Thoracic aorta (tissue), 2 donors: ENCODE measurements around the gene ZNF680. TPM values are rescaled to one million over a fixed set of nuclear protein-coding genes. Genes with fewer than 3 reads are reported as not detected.
"Not testable (repeated sequence)": the region's sequence is repeated elsewhere in the genome, so short reads cannot be mapped to it uniquely, and the experiment has no call there.

Experiments used
- ATAC-seq: fragments of 150-250 bp; one replicate; pipeline ENCODE4 v1.8.0; 2017; ENCODE audit warnings: low read depth; ENCODE audit not compliant: insufficient number of reproducible peaks, low FRiP score
- DNase-seq: peaks from one replicate; pipeline ENCODE4 v3.0.0-alpha.2; 2020; ENCODE audit warnings: low spot score
- H3K27ac ChIP-seq, 2 donors: fragments of 200-600 bp; sonication (generic); 1 replicate in 1 of 2; 2 replicates in 1 of 2; pipeline ENCODE4 v1.5.1; 2016; ENCODE audit warnings: mild to moderate bottlenecking in 2 of 2, moderate library complexity in 2 of 2
- H3K27me3 ChIP-seq: fragments of 200-600 bp; sonication (generic); replicated peaks from 2 replicates; pipeline ENCODE4 v1.6.0; 2016; ENCODE audit warnings: mild to moderate bottlenecking; ENCODE audit not compliant: insufficient read depth
- H3K36me3 ChIP-seq: fragments of 200-600 bp; sonication (generic); one replicate; pipeline ENCODE4 v1.5.1; 2016
- H3K4me1 ChIP-seq, 2 donors: fragments of 200-600 bp; sonication (generic); 1 replicate in 1 of 2; 2 replicates in 1 of 2; pipeline versions ENCODE4 v1.5.1 to v1.6.0; 2016; ENCODE audit warnings: low read depth in 2 of 2, mild to moderate bottlenecking in 1 of 2; ENCODE audit not compliant: control insufficient read depth in 1 of 2
- H3K4me3 ChIP-seq: fragments of 200-600 bp; sonication (generic); 2 replicates; pipeline ENCODE4 v1.5.1; 2016; ENCODE audit warnings: mild to moderate bottlenecking
- H3K9me3 ChIP-seq: fragments of 200-600 bp; sonication (generic); 2 replicates; pipeline ENCODE4 v1.5.1; 2016
- CTCF ChIP-seq: fragments of 200-600 bp; sonication (generic); IDR thresholded peaks from one replicate; pipeline ENCODE4 v1.5.1; 2019; ENCODE audit warnings: antibody characterized with exemption
- total RNA-seq, 2 donors: library from RNA; depleted of rRNA; stranded (reverse); fragments of >200 nt; gene quantifications; one replicate each; pipeline versions ENCODE4 v1.1.0 to v1.2.3, GENCODE V29; 2016

The ZNF680 gene
- total RNA-seq, 2 donors from 2014 or later = 32.6 to 35.4 TPM

DNA sequence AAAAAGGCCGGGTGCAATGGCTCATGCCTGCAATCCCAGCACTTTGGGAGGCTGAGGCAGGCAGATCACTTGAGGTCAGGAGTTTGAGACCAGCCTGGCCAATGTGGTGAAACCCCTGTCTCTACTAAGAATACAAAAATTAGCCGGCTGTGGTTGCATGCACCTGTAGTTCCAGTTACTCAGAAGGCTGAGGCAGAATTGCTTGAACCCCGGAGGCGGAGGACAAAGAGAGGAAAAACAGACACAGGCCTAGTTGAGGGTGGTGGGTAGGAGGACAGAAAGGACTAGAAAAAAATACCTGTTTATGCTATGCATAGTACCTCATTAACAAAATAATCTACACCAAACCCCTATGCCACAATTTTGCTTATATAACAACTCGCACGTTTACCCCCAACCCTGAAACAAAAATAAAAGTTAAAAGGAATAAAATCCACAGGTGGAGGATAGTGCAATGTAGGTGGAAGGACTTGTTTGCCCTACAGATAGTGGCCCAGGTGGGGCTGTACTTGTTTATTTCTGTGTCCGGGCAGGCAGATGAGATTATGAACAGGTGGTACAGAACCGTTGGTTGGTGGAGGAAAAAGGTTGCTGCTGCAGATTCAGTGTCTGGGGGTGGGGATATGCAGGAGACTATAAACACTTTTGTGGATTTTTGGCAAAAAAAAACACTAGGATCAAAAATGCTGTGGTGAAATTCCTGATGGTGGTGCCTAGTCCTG is 5.1 kb downstream of the ZNF680 start:
- DNase-seq (no peak), ATAC-seq (no peak)
- Histone ChIP-seq H3K4me3 (peak overlapping the region; percentile 61), H3K36me3 (no peaks in the 10 kb centered on the region), H3K9me3 (no peaks in the 10 kb centered on the region), H3K27ac (peak overlapping the region; percentile 77 to 90), H3K4me1 (peaks cover 47 to 68% of the 10 kb centered on the region in 2 donors), H3K27me3 (no peaks in the 10 kb centered on the region)
- no peak for TF ChIP-seq CTCF

GRCh38 chr7:64555046-64555445 is 7.8 kb downstream of the ZNF680 start:
- Histone ChIP-seq H3K4me3 (no peak overlapping the region), H3K27me3 (no peaks in the 10 kb centered on the region), H3K36me3 (no peaks in the 10 kb centered on the region), H3K4me1 (peaks cover 55 to 69% of the 10 kb centered on the region in 2 donors), H3K27ac (no peak overlapping the region), H3K9me3 (no peaks in the 10 kb centered on the region)
- DNase-seq (no peak), ATAC-seq (no peak)
- TF ChIP-seq CTCF = no peak

GRCh38 chr7:64554188-64554587 is 8.7 kb downstream of the ZNF680 start:
- DNase-seq, H3K4me3 ChIP-seq: not testable (repeated sequence)

DNA sequence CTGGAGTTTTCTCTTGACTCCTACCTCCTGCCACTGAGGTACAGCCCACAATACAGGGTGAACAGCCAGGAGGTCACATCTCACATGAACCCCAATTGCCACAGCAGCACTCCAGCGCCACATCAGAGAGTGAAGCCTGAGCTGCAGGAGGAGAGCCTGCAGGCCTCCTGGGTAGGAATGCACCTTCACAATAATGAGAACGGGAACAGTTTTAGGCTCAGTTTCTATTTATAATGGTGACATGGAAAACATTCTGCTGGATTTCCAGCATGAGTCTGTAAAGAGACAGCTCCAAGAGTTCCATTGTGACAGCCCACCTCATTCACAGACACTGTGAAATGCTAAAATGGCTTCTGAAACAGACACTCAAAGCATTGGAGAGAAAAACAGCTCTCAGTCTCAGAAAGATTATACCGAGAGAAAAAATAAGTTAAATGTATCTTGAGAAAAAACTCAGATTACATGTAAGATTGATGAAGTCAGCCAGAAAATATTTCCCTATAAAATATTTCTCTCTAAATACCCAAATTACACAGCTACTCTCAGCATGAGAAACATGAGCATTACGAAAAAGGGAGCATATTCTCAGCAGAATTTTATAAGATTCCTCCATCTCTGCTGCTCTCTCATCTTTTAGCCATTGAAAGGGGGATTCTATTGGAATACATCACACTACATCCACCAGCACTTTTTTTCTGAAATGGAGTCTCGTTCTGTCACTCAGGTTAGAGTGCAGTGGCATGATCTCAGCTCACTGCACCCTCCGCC is 11.3 kb downstream of the ZNF680 start:
- DNase-seq (no peak), ATAC-seq (no peak)
- H3K36me3 ChIP-seq = no peaks in the 10 kb centered on the region
- H3K27me3 ChIP-seq = no peaks in the 10 kb centered on the region
- H3K4me3 ChIP-seq = no peak overlapping the region
- peak overlapping the region; percentile 8 to 35 for H3K27ac ChIP-seq
- peaks cover 31 to 59% of the 10 kb centered on the region in 2 donors for H3K4me1 ChIP-seq
- no peak for TF ChIP-seq CTCF
- no peaks in the 10 kb centered on the region for H3K9me3 ChIP-seq

More at GRCh38 chr7:64554188-64554587, 8.7 kb downstream of the ZNF680 start:
- not testable (repeated sequence) for H3K27ac ChIP-seq, ATAC-seq, H3K9me3 ChIP-seq, H3K36me3 ChIP-seq, H3K27me3 ChIP-seq
- peaks cover 49 to 69% of the 10 kb centered on the region in 2 donors for H3K4me1 ChIP-seq

- H3K4me3 ChIP-seq = no peak overlapping the region
- no peak for ATAC-seq
- no peaks in the 10 kb centered on the region for H3K36me3 ChIP-seq
- TF ChIP-seq CTCF = no peak
- no peaks in the 10 kb centered on the region for H3K27me3 ChIP-seq
- peaks cover 17 to 27% of the 10 kb centered on the region in 2 donors for H3K4me1 ChIP-seq
- H3K27ac ChIP-seq = no peak overlapping the region
- H3K9me3 ChIP-seq = no peaks in the 10 kb centered on the region
- no peak for DNase-seq
Measured at GRCh38 chr7:64544010-64544409, 18.9 kb downstream of the ZNF680 start.
